GM12878 (cell line): ENCODE results near the gene ACOX1. TPM values are rescaled to one million over a fixed set of nuclear protein-coding genes. Genes with fewer than 3 reads are reported as not detected.

Experiments used
- ASH2L ChIP-seq: fragments of 300-600, 200-600 bp; sonication (generic); IDR thresholded peaks from 2 replicates; pipeline ENCODE4 v1.6.1; 2017; ENCODE audit warnings: low read depth, mild to moderate bottlenecking, borderline replicate concordance
- CEBPB ChIP-seq, 2 experiments: fragments of 150-350 bp in 1 of 2; IDR thresholded peaks; 2 replicates each; pipeline ENCODE4 v1.6.1; 2012 to 2014; ENCODE audit warnings: low read depth in 2 of 2, low read length in 2 of 2, borderline replicate concordance in 1 of 2, inconsistent platforms in 1 of 2
- CREM ChIP-seq: IDR thresholded peaks from 2 replicates; pipeline ENCODE4 v1.6.1; 2014; ENCODE audit warnings: antibody characterized with exemption, low read depth
- ESRRA ChIP-seq: IDR thresholded peaks from 2 replicates; pipeline ENCODE4 v1.6.1; 2012; ENCODE audit warnings: mild to moderate bottlenecking, low read length, improper control_type of control experiment
- IRF4 ChIP-seq: IDR thresholded peaks from 2 replicates; pipeline ENCODE4 v1.6.1; 2011; ENCODE audit warnings: low read depth, low read length
- MTA2 ChIP-seq: fragments of 450-650 bp; IDR thresholded peaks from 2 replicates; pipeline ENCODE4 v1.6.1; 2016; ENCODE audit warnings: low read depth, mild to moderate bottlenecking, moderate library complexity
- NBN ChIP-seq: fragments of 450-650 bp; IDR thresholded peaks from 2 replicates; pipeline ENCODE4 v1.6.1; 2016
- NR2F1 ChIP-seq: fragments of 450-650 bp; conservative IDR thresholded peaks from 2 replicates; pipeline ENCODE4 v1.6.1; 2017; ENCODE audit warnings: mild to moderate bottlenecking
- POLR2A ChIP-seq: IDR thresholded peaks from 2 replicates; pipeline ENCODE4 v1.6.1; 2011; ENCODE audit warnings: low read depth, mild to moderate bottlenecking, low read length
- RAD51 ChIP-seq: fragments of 450-650 bp; IDR thresholded peaks from 2 replicates; pipeline ENCODE4 v1.6.1; 2016; ENCODE audit warnings: moderate library complexity, mild to moderate bottlenecking, inconsistent platforms
- RCOR1 ChIP-seq: conservative IDR thresholded peaks from 2 replicates; pipeline ENCODE4 v1.6.1; 2012; ENCODE audit warnings: low read depth, low read length, improper control_type of control experiment
- RELA ChIP-seq: fragments of 450-650 bp; IDR thresholded peaks from 2 replicates; pipeline ENCODE4 v1.8.0; 2014; ENCODE audit warnings: borderline replicate concordance; ENCODE audit not compliant: partially characterized antibody
- SMAD1 ChIP-seq: fragments of 450-650 bp; IDR thresholded peaks from 2 replicates; pipeline ENCODE4 v1.6.1; 2018; ENCODE audit warnings: mild to moderate bottlenecking, low read depth; ENCODE audit not compliant: partially characterized antibody
- SMARCA5 ChIP-seq: fragments of 450-650 bp; IDR thresholded peaks from 2 replicates; pipeline ENCODE4 v1.6.1; 2017; ENCODE audit warnings: mild to moderate bottlenecking
- SP1 ChIP-seq: IDR thresholded peaks from one replicate; pipeline ENCODE4 v1.6.1; 2011; ENCODE audit warnings: low read depth, low read length
- STAT1 ChIP-seq: fragments of 450-650 bp; conservative IDR thresholded peaks from 2 replicates; pipeline ENCODE4 v1.6.1; 2014; ENCODE audit warnings: antibody characterized with exemption, mild to moderate bottlenecking
- TAF1 ChIP-seq: IDR thresholded peaks from 2 replicates; pipeline ENCODE4 v1.6.1; 2011; ENCODE audit warnings: mild to moderate bottlenecking, low read depth, low read length, borderline replicate concordance
- TCF3 ChIP-seq: IDR thresholded peaks from 2 replicates; pipeline ENCODE4 v1.6.1; 2012; ENCODE audit warnings: low read depth, mild to moderate bottlenecking, low read length, borderline replicate concordance; ENCODE audit not compliant: insufficient read depth
- polyA plus RNA-seq, 11 experiments: library from polyadenylated mRNA; depleted of rRNA in 4 of 11; unstranded in 6 of 11; stranded (reverse) in 5 of 11; fragments of >200 nt; fragmentation: Nextera tagmentation in 4 of 11; fragmentation: Illumina TruSeq in 1 of 11; extraction: Ambion mirVana in 4 of 11; extraction: Trizol in 1 of 11; gene quantifications; 1 replicate in 1 of 11; 2 replicates in 10 of 11; pipeline versions ENCODE4 v1.2.1 to v1.2.3, GENCODE V29; 2011 to 2016; ENCODE audit warnings: inconsistent platforms in 2 of 11, missing spikeins in 2 of 11, low read depth in 1 of 11
- total RNA-seq, 4 experiments: library from RNA; depleted of rRNA in 3 of 4; stranded (reverse); fragments of >200 nt in 3 of 4; fragmentation: Illumina TruSeq in 1 of 4; extraction: Trizol in 1 of 4; gene quantifications; 2 replicates each; pipeline versions ENCODE4 v1.2.1 to v1.2.3, GENCODE V29; 2013 to 2021
- TF ChIP-seq, protein P1 (sequence below): fragments of 450-650 bp; IDR thresholded peaks from 2 replicates; pipeline ENCODE4 v1.6.1; 2017; ENCODE audit warnings: mild to moderate bottlenecking
- TF ChIP-seq, protein P2 (sequence below): fragments of 450-650 bp; IDR thresholded peaks from 2 replicates; pipeline ENCODE4 v1.6.1; 2017; ENCODE audit warnings: borderline replicate concordance
- TF ChIP-seq, protein P3 (sequence below): IDR thresholded peaks from 2 replicates; pipeline ENCODE4 v1.6.1; 2011; ENCODE audit warnings: low read depth, low read length, improper control_type of control experiment, borderline replicate concordance
- TF ChIP-seq, protein P4 (sequence below): fragments of 450-650 bp; formaldehyde crosslinking; IDR thresholded peaks from 2 replicates; pipeline ENCODE4 v1.4.0; 2020; ENCODE audit warnings: mild to moderate bottlenecking, moderate library complexity
- TF ChIP-seq, protein P5 (sequence below): fragments of 450-650 bp; IDR thresholded peaks from 2 replicates; pipeline ENCODE4 v1.6.1; 2014; ENCODE audit warnings: mild to moderate bottlenecking

Gene ACOX1
- total and polyA plus RNA-seq, 10 of the 15 experiments (the other 5 are each of a cell fraction or from before 2014, with no cell fraction given) = 6.5 to 26.2 (median 21.6) TPM

DNA sequence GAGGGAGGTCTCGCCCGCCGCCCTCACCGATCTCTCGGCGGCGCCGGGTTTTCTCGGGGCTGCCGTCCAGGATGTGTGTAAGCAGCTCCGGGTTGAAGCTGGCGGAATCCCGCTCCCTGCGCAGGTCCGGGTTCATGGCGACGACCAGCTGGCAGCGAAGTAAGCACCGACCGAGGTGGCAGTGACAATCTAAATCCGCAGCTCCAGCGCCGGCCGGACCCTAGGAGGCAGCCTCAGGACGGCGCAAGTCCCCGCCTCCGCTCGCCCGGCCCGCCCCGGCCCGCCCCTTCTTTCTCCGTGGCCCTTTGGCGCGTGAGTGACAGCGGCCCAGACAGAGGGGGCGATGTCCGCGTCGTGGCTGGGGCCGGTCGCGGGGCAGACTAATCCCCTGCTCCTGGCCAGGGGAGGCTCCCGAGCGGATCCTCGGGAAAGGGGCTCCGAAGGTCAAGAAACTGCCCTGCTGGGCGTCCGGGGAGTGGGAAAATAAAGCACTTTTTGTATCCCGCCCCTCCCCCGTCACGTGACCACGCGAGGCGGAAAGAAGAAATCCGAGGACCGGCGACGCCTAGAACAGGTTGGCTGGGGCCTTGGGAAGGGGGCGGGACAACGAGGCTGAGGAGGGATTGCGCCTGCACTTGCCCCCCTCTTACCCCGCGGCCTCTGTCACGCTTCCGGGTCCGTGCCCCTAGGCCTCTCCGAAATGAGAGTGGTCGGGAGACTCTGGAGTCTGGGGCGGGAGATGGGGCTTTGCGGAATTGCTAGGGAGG, at the start of gene ACOX1, which contains the start of gene TEN1 (continued):
- no peak for TF ChIP-seq ASH2L
- peak; percentile 83 for TF ChIP-seq POLR2A
- TF ChIP-seq ESRRA = no peak
- TF ChIP-seq RCOR1 = no peak
- peak; percentile 98 for TF ChIP-seq TAF1
- TF ChIP-seq, protein P1, sequence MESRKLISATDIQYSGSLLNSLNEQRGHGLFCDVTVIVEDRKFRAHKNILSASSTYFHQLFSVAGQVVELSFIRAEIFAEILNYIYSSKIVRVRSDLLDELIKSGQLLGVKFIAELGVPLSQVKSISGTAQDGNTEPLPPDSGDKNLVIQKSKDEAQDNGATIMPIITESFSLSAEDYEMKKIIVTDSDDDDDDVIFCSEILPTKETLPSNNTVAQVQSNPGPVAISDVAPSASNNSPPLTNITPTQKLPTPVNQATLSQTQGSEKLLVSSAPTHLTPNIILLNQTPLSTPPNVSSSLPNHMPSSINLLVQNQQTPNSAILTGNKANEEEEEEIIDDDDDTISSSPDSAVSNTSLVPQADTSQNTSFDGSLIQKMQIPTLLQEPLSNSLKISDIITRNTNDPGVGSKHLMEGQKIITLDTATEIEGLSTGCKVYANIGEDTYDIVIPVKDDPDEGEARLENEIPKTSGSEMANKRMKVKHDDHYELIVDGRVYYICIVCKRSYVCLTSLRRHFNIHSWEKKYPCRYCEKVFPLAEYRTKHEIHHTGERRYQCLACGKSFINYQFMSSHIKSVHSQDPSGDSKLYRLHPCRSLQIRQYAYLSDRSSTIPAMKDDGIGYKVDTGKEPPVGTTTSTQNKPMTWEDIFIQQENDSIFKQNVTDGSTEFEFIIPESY = no peak
- peak; percentile 99 for TF ChIP-seq RAD51
- peak; percentile 42; the same call in 1 of the 2 replicates for TF ChIP-seq CREM
- TF ChIP-seq, protein P2, sequence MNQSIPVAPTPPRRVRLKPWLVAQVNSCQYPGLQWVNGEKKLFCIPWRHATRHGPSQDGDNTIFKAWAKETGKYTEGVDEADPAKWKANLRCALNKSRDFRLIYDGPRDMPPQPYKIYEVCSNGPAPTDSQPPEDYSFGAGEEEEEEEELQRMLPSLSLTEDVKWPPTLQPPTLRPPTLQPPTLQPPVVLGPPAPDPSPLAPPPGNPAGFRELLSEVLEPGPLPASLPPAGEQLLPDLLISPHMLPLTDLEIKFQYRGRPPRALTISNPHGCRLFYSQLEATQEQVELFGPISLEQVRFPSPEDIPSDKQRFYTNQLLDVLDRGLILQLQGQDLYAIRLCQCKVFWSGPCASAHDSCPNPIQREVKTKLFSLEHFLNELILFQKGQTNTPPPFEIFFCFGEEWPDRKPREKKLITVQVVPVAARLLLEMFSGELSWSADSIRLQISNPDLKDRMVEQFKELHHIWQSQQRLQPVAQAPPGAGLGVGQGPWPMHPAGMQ = no peak
- TF ChIP-seq, protein P3, sequence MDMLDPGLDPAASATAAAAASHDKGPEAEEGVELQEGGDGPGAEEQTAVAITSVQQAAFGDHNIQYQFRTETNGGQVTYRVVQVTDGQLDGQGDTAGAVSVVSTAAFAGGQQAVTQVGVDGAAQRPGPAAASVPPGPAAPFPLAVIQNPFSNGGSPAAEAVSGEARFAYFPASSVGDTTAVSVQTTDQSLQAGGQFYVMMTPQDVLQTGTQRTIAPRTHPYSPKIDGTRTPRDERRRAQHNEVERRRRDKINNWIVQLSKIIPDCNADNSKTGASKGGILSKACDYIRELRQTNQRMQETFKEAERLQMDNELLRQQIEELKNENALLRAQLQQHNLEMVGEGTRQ = peak; percentile 91
- TF ChIP-seq STAT1 = peak; percentile 73; the same call in 1 of the 2 replicates
- TF ChIP-seq, protein P4, sequence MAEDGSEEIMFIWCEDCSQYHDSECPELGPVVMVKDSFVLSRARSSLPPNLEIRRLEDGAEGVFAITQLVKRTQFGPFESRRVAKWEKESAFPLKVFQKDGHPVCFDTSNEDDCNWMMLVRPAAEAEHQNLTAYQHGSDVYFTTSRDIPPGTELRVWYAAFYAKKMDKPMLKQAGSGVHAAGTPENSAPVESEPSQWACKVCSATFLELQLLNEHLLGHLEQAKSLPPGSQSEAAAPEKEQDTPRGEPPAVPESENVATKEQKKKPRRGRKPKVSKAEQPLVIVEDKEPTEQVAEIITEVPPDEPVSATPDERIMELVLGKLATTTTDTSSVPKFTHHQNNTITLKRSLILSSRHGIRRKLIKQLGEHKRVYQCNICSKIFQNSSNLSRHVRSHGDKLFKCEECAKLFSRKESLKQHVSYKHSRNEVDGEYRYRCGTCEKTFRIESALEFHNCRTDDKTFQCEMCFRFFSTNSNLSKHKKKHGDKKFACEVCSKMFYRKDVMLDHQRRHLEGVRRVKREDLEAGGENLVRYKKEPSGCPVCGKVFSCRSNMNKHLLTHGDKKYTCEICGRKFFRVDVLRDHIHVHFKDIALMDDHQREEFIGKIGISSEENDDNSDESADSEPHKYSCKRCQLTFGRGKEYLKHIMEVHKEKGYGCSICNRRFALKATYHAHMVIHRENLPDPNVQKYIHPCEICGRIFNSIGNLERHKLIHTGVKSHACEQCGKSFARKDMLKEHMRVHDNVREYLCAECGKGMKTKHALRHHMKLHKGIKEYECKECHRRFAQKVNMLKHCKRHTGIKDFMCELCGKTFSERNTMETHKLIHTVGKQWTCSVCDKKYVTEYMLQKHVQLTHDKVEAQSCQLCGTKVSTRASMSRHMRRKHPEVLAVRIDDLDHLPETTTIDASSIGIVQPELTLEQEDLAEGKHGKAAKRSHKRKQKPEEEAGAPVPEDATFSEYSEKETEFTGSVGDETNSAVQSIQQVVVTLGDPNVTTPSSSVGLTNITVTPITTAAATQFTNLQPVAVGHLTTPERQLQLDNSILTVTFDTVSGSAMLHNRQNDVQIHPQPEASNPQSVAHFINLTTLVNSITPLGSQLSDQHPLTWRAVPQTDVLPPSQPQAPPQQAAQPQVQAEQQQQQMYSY (CRISPR knock-in tag) = peak; percentile 76
- TF ChIP-seq SMAD1 = peak; percentile 90
- peak; percentile 76 for TF ChIP-seq NR2F1
- peak; percentile 53; the same call in 1 of the 2 replicates for TF ChIP-seq TCF3
- peak; percentile 23 for TF ChIP-seq RELA
- TF ChIP-seq SMARCA5 = no peak
- no peak for TF ChIP-seq IRF4
- 0 out of 2 replicates have a peak, but pooled peaks have one; percentile 54 for TF ChIP-seq NBN
- peak; percentile 56 for TF ChIP-seq SP1
- no peak for TF ChIP-seq CEBPB (IDR thresholded peaks at IDR 0.05; ENCODE audit: borderline replicate concordance in 1 of 2, low read depth in 2 of 2, low read length in 2 of 2)
- TF ChIP-seq, protein P5, sequence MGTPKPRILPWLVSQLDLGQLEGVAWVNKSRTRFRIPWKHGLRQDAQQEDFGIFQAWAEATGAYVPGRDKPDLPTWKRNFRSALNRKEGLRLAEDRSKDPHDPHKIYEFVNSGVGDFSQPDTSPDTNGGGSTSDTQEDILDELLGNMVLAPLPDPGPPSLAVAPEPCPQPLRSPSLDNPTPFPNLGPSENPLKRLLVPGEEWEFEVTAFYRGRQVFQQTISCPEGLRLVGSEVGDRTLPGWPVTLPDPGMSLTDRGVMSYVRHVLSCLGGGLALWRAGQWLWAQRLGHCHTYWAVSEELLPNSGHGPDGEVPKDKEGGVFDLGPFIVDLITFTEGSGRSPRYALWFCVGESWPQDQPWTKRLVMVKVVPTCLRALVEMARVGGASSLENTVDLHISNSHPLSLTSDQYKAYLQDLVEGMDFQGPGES = 0 out of 2 replicates have a peak, but pooled peaks have one; percentile 43
- no peak for TF ChIP-seq MTA2
